Trophoblast cell (in vitro differentiated cells and primary cell): ENCODE data around the gene KRT8.
"Not testable (repeated sequence)": the region's sequence is repeated elsewhere in the genome, so short reads cannot be mapped to it uniquely, and the experiment has no call there.

Experiments
- DNase-seq, 2 donors: peaks; one replicate each; pipeline ENCODE4 v3.0.0-alpha.2; 2016
- H2AFZ ChIP-seq: 2 replicates; pipeline ENCODE4 v1.6.1; 2013; ENCODE audit warnings: low read length, moderate library complexity, mild to moderate bottlenecking; ENCODE audit not compliant: insufficient read depth, poor library complexity
- H2AK5ac ChIP-seq: 2 replicates; pipeline ENCODE4 v1.6.1; 2013; ENCODE audit warnings: mild to moderate bottlenecking, low read length
- H2BK120ac ChIP-seq: 2 replicates; pipeline ENCODE4 v1.6.1; 2013; ENCODE audit warnings: low read length, mild to moderate bottlenecking, moderate library complexity; ENCODE audit not compliant: insufficient read depth, poor library complexity
- H2BK12ac ChIP-seq: 2 replicates; pipeline ENCODE4 v1.6.1; 2013; ENCODE audit warnings: mild to moderate bottlenecking, low read length, moderate library complexity
- H2BK5ac ChIP-seq: 2 replicates; pipeline ENCODE4 v1.6.1; 2013; ENCODE audit warnings: low read length, low read depth, moderate library complexity, mild to moderate bottlenecking; ENCODE audit not compliant: poor library complexity
- H3K14ac ChIP-seq: 2 replicates; pipeline ENCODE4 v1.6.1; 2013; ENCODE audit warnings: mild to moderate bottlenecking, low read length
- H3K18ac ChIP-seq: 2 replicates; pipeline ENCODE4 v1.6.1; 2013; ENCODE audit warnings: mild to moderate bottlenecking, low read length
- H3K23ac ChIP-seq: 2 replicates; pipeline ENCODE4 v1.6.1; 2013; ENCODE audit warnings: low read length
- H3K27ac ChIP-seq: 2 replicates; pipeline ENCODE4 v1.5.1; 2013; ENCODE audit warnings: low read depth, mild to moderate bottlenecking, inconsistent platforms, low read length, moderate library complexity
- H3K27me3 ChIP-seq: 2 replicates; pipeline ENCODE4 v1.6.1; 2013; ENCODE audit warnings: inconsistent platforms, mild to moderate bottlenecking, low read length, moderate library complexity; ENCODE audit not compliant: insufficient read depth
- H3K36me3 ChIP-seq, 2 experiments: 1 replicate in 1 of 2; 2 replicates in 1 of 2; pipeline ENCODE4 v1.6.1; 2013; ENCODE audit warnings: low read length in 2 of 2, mild to moderate bottlenecking in 2 of 2, moderate library complexity in 1 of 2; ENCODE audit not compliant: insufficient read depth in 2 of 2, control insufficient read depth in 1 of 2
- H3K4ac ChIP-seq: 2 replicates; pipeline ENCODE4 v1.6.1; 2013; ENCODE audit warnings: low read depth, mild to moderate bottlenecking, low read length, moderate library complexity
- H3K4me1 ChIP-seq, 2 experiments: 1 replicate in 1 of 2; 2 replicates in 1 of 2; pipeline ENCODE4 v1.6.1; 2013; ENCODE audit warnings: low read length in 2 of 2, mild to moderate bottlenecking in 2 of 2, moderate library complexity in 1 of 2; ENCODE audit not compliant: insufficient read depth in 2 of 2, control insufficient read depth in 1 of 2
- H3K4me2 ChIP-seq: 2 replicates; pipeline ENCODE4 v1.6.1; 2013; ENCODE audit warnings: inconsistent platforms, mild to moderate bottlenecking, low read length, moderate library complexity
- H3K4me3 ChIP-seq: 2 replicates; pipeline ENCODE4 v1.5.1; 2013; ENCODE audit warnings: mild to moderate bottlenecking, low read depth, low read length, inconsistent platforms
- H3K79me1 ChIP-seq: one replicate; pipeline ENCODE4 v1.6.1; 2013; ENCODE audit warnings: low read length
- H3K79me2 ChIP-seq: 2 replicates; pipeline ENCODE4 v1.6.1; 2013; ENCODE audit warnings: low read length, mild to moderate bottlenecking; ENCODE audit not compliant: control insufficient read depth, insufficient read depth, poor library complexity
- H3K9ac ChIP-seq: 2 replicates; pipeline ENCODE4 v1.6.1; 2013; ENCODE audit warnings: mild to moderate bottlenecking, low read length
- H3K9me3 ChIP-seq: 2 replicates; pipeline ENCODE4 v1.6.1; 2013; ENCODE audit warnings: low read depth, mild to moderate bottlenecking, control low read depth, inconsistent platforms, low read length; ENCODE audit not compliant: insufficient read depth
- H4K12ac ChIP-seq: 2 replicates; pipeline ENCODE4 v1.6.1; 2013; ENCODE audit warnings: low read depth, mild to moderate bottlenecking, low read length, moderate library complexity
- H4K8ac ChIP-seq: 2 replicates; pipeline ENCODE4 v1.6.1; 2013; ENCODE audit warnings: low read depth, mild to moderate bottlenecking, low read length, moderate library complexity
- H4K91ac ChIP-seq: one replicate; pipeline ENCODE4 v1.6.1; 2013; ENCODE audit warnings: low read depth, mild to moderate bottlenecking, low read length, moderate library complexity
- WGBS: extraction: QIAGEN DNeasy Blood & Tissue Kit; methylation state at CpG from one replicate; pipeline ENCODE4 v1.1.7; 2013; ENCODE audit warnings: missing lambda C conversion rate; ENCODE audit not compliant: insufficient read length, insufficient coverage; ENCODE audit errors: extremely low coverage; 5-methylcytosine and 5-hydroxymethylcytosine counted together

Gene KRT8

DNA sequence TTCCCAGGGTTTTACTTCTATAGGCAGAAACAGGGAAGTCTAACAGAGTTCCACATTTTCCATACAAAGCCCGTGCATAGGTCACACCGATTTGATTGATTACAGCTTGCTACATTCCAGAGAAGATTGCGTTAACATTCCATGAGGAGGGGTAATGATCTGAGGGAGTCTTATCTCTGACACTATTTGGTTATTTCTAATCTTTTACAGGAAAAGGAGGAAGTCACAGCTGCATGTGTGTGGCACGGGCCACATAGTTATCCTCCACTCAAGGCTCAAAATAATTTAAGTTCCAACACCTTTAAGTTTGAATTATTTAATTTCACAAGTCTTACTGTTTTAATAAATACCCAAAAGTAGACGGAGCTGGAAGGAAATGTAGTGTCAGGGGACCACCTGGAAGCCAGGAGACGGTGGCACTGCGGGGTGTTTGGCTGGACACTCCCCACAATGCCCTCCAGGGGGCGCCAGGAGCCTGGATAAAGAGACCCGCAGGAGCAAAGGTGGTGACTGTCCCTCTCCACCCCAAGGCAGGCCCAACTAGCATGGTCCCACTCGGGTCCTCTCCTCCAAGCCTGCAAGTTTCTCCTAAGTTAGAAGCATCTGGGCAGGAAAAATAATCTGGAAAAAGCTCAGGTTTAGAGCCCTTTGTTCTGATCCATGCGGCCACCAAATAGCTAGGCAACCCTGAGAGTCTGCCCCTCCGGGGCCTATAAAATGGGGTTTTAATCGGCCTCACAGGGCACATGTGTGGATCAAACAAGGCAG is 20.2 kb downstream of the KRT8 start:
- no peak overlapping the region for H3K27ac ChIP-seq
- no peak overlapping the region for H3K14ac ChIP-seq
- no peak overlapping the region for H3K18ac ChIP-seq
- peak overlapping the region; percentile 80 for H2BK12ac ChIP-seq
- no peaks in the 10 kb centered on the region for H3K9me3 ChIP-seq
- no peak overlapping the region for H3K4me2 ChIP-seq
- peak overlapping the region; percentile 35 for H3K4ac ChIP-seq
- WGBS: no CpG with 5 or more reads among the region's 13 CpGs
- H3K27me3 ChIP-seq: no peaks in the 10 kb centered on the region
- DNase-seq: peak; percentile 58 to 84
- no peak overlapping the region for H4K8ac ChIP-seq
- H3K36me3 ChIP-seq: no peaks in the 10 kb centered on the region
- no peak overlapping the region for H3K23ac ChIP-seq
- H2AFZ ChIP-seq: no peak overlapping the region
- H2AK5ac ChIP-seq: no peak overlapping the region
- no peaks in the 10 kb centered on the region for H3K79me2 ChIP-seq
- H2BK5ac ChIP-seq: peak overlapping the region; percentile 18
- no peak overlapping the region for H3K9ac ChIP-seq
- H3K4me3 ChIP-seq: no peak overlapping the region
- peaks cover 7% of the 10 kb centered on the region for H3K79me1 ChIP-seq
- peak overlapping the region; percentile 23 for H2BK120ac ChIP-seq
- peaks cover 0 to 1% of the 10 kb centered on the region in 2 experiments for H3K4me1 ChIP-seq
- peak overlapping the region; percentile 78 for H4K91ac ChIP-seq
- no peak overlapping the region for H4K12ac ChIP-seq

DNA sequence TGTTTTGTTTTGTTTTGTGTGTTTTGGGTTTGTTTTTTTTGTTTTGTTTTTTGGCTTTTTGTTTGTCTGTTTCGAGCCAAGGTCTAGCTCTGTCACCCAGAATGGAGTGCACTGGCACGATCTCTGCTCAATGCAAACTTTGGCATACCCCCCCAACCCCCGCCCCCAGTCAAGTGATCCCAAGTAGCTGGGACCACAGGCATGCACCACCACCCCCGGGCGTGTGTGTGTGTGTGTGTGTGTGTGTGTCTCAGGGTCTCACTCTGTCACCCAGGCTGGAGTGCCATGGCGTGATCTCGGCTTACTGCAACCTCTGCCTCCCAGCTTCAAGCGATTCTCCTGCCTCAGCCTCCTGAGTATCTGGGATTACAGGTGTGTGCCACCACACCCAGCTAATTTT is 24.4 kb downstream of the KRT8 start:
- not testable (repeated sequence) for H3K23ac ChIP-seq, H3K9ac ChIP-seq, H2BK120ac ChIP-seq, H3K27ac ChIP-seq, H3K79me1 ChIP-seq, H2BK5ac ChIP-seq, H2AFZ ChIP-seq, H3K79me2 ChIP-seq, H3K4me2 ChIP-seq, H4K91ac ChIP-seq, H4K8ac ChIP-seq, DNase-seq, H3K14ac ChIP-seq, H3K18ac ChIP-seq, H3K27me3 ChIP-seq, H3K4me3 ChIP-seq, H2BK12ac ChIP-seq, H4K12ac ChIP-seq, H3K9me3 ChIP-seq, H2AK5ac ChIP-seq, H3K4ac ChIP-seq, H3K36me3 ChIP-seq
- H3K4me1 ChIP-seq: peaks cover 9 to 16% of the 10 kb centered on the region in 2 experiments
- WGBS: no CpG with 5 or more reads among the region's 8 CpGs

DNA sequence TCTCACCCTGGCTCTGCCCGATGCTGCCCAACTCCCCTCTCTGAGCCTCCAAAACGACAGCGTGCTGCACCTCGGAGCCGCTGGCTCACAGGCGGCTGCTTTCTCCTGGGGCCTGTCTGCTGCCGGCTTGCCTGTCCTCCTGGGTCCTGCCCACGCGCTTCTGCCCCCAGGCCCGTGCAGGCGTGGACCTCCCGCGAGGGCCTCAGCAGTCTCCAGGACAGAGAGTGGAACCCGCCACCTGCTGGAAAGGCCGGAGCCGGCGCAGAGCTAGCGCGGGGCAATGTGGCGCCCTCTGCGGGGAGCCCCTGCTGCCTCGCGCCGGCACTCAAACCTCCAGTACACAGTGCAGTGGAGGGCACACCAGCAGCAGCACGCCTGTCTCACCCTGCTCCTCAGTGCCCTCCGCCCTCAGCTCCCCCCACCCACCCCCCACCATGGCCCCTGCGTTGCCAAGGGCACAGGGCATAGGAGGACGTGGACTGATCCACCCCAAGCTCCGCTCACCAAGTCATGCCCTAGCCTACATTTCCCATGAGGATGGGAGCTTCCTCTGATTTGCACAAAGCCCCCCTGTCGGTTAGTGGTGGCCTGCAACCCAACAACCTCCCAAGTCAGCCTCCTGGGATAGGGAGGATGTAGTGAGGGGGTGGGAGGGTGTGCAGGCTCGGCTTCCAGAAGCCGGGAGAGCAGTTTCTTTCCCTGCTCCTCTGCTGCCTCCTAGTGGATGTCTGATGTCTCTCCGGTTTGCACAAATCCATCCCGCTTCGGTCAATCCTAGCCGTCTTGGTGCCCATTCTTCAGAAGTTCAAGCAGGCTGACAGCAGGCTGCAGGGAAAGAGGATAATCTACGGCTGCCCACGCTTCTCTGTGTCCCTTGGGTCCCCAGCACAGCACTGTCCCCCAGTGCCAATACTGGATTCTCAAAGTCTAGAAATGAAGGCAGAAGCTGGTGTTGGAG is 25.2 kb downstream of the KRT8 start:
- Histone ChIP-seq H2BK120ac (no peak overlapping the region), H4K8ac (peak overlapping the region; percentile 15), H3K27me3 (no peaks in the 10 kb centered on the region), H3K9me3 (no peaks in the 10 kb centered on the region), H3K4me3 (no peak overlapping the region), H3K14ac (peak overlapping the region; percentile 46), H3K4ac (no peak overlapping the region), H2AK5ac (no peak overlapping the region), H3K36me3 (no peaks in the 10 kb centered on the region), H3K9ac (no peak overlapping the region), H2AFZ (peak overlapping the region; percentile 63), H4K12ac (no peak overlapping the region), H2BK5ac (no peak overlapping the region), H3K79me1 (peaks cover 9% of the 10 kb centered on the region), H3K27ac (no peak overlapping the region), H3K18ac (peak overlapping the region; percentile 23), H3K79me2 (no peaks in the 10 kb centered on the region), H4K91ac (peak overlapping the region; percentile 12), H3K4me2 (peak overlapping the region; percentile 42), H3K4me1 (peaks cover 10 to 20% of the 10 kb centered on the region in 2 experiments), H3K23ac (no peak overlapping the region), H2BK12ac (peak overlapping the region; percentile 27)
- WGBS: no CpG with 5 or more reads among the region's 38 CpGs
- DNase-seq: peak; percentile 84 to 94

DNA sequence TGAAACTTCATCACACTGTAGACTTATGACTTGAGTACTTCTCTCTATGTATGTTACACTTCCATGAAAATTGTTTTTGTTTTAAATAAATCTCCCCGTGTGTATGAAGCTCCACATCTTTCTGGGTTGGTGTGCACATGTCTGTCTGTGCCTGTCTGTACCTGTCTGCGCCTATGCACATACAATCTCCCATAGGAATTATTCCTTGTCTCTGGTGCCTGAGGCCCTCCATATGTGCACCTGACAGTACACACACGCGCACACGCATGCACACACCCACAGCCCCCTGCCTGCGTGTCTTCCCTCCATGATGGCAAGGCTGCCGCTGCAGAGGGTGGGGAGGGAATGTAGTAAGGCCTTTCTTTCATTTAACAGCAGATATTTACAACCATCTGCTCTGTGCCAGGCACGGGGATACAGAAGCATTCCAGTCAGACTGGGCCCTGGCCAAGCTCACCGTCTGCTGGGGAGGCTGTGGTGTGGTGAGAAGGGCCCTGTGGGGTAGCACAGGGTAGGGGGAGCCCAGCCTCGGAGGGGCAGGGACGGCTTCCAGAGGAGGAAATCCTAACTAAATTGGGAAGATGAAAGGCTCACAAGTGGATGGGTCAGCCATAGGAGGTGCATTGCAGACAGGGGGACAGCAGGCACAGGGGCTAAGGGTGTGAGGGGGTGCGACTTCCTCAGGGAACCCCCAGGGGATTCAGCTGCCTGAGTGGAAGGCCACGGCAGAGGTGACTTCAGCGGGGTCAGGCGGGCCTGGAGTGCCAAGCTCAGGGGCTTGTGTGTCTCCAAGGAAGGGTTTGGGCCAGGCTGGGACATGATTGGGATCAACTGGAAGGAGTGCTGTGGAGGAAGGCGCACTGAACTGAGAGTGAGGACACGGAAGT is 26.1 kb downstream of the KRT8 start:
- H3K14ac ChIP-seq: peak overlapping the region; percentile 46
- H2AFZ ChIP-seq: peak overlapping the region; percentile 63
- H4K12ac ChIP-seq: no peak overlapping the region
- H3K79me1 ChIP-seq: peaks cover 15% of the 10 kb centered on the region
- peak overlapping the region; percentile 52 for H4K91ac ChIP-seq
- no peaks in the 10 kb centered on the region for H3K36me3 ChIP-seq
- H3K27ac ChIP-seq: no peak overlapping the region
- DNase-seq: no peak
- H3K4ac ChIP-seq: no peak overlapping the region
- H3K4me2 ChIP-seq: peak overlapping the region; percentile 27
- no peak overlapping the region for H2BK5ac ChIP-seq
- H3K4me3 ChIP-seq: no peak overlapping the region
- H3K18ac ChIP-seq: peak overlapping the region; percentile 23
- H3K9ac ChIP-seq: no peak overlapping the region
- peak overlapping the region; percentile 40 for H2BK120ac ChIP-seq
- H2AK5ac ChIP-seq: peak overlapping the region; percentile 48
- peak overlapping the region; percentile 15 for H4K8ac ChIP-seq
- no peak overlapping the region for H3K23ac ChIP-seq
- H3K9me3 ChIP-seq: no peaks in the 10 kb centered on the region
- no CpG with 5 or more reads among the region's 17 CpGs for WGBS
- no peaks in the 10 kb centered on the region for H3K27me3 ChIP-seq
- peaks cover 17 to 28% of the 10 kb centered on the region in 2 experiments for H3K4me1 ChIP-seq
- H2BK12ac ChIP-seq: peak overlapping the region; percentile 51
- peaks cover 2% of the 10 kb centered on the region for H3K79me2 ChIP-seq
